Astrocyte (in vitro differentiated cells and primary cell): ENCODE data around the gene MYL12A. TPM values are rescaled to one million over a fixed set of nuclear protein-coding genes. Genes with fewer than 3 reads are reported as not detected.

Experiments used
- DNase-seq: peaks from one replicate; pipeline ENCODE4 v3.0.0-alpha.2; 2010; ENCODE audit warnings: low read depth
- FAIRE-seq: peaks from 2 replicates; lab custom pipeline; 2011; peaks lifted over from hg19 to GRCh38; lab: Jason Lieb, UNC
- H2AFZ ChIP-seq: 2 replicates; pipeline ENCODE4 v1.6.0; 2012; ENCODE audit warnings: low read depth, low read length, inconsistent platforms
- H3K27ac ChIP-seq: 2 replicates; pipeline ENCODE4 v1.5.1; 2011; ENCODE audit warnings: low read depth, low read length, inconsistent platforms
- H3K27me3 ChIP-seq: 2 replicates; pipeline ENCODE4 v1.6.0; 2011; ENCODE audit warnings: low read length, inconsistent platforms; ENCODE audit not compliant: insufficient read depth
- H3K36me3 ChIP-seq: 2 replicates; pipeline ENCODE4 v1.5.1; 2011; ENCODE audit warnings: low read length, inconsistent platforms; ENCODE audit not compliant: insufficient read depth
- H3K4me1 ChIP-seq: 2 replicates; pipeline ENCODE4 v1.5.1; 2011; ENCODE audit warnings: low read length, inconsistent platforms; ENCODE audit not compliant: insufficient read depth
- H3K4me2 ChIP-seq: 2 replicates; pipeline ENCODE4 v1.6.0; 2012; ENCODE audit warnings: low read length, inconsistent platforms
- H3K4me3 ChIP-seq: 2 replicates; pipeline ENCODE4 v1.5.1; 2011; ENCODE audit warnings: low read depth, mild to moderate bottlenecking, low read length, inconsistent platforms; ENCODE audit not compliant: insufficient read depth
- H3K79me2 ChIP-seq: 2 replicates; pipeline ENCODE4 v1.6.0; 2012; ENCODE audit warnings: mild to moderate bottlenecking, low read length, inconsistent platforms; ENCODE audit not compliant: insufficient read depth
- H3K9ac ChIP-seq: 2 replicates; pipeline ENCODE4 v1.6.0; 2012; ENCODE audit warnings: mild to moderate bottlenecking, low read length, inconsistent platforms
- H3K9me3 ChIP-seq: 2 replicates; pipeline ENCODE4 v1.5.1; 2012; ENCODE audit warnings: low read depth, mild to moderate bottlenecking, low read length, inconsistent platforms; ENCODE audit not compliant: insufficient read depth
- H4K20me1 ChIP-seq: 2 replicates; pipeline ENCODE4 v1.6.0; 2012; ENCODE audit warnings: low read length, inconsistent platforms; ENCODE audit not compliant: insufficient read depth
- H3K27ac Mint-ChIP-seq: one replicate; pipeline ENCODE4 v1.8.0; 2021; ENCODE audit warnings: mild to moderate bottlenecking, mixed read lengths; ENCODE audit not compliant: unreplicated experiment
- H3K27me3 Mint-ChIP-seq: one replicate; pipeline ENCODE4 v1.8.0; 2021; ENCODE audit warnings: low read depth, mixed read lengths; ENCODE audit not compliant: unreplicated experiment
- H3K36me3 Mint-ChIP-seq: one replicate; pipeline ENCODE4 v1.8.0; 2021; ENCODE audit warnings: low read depth, mixed read lengths; ENCODE audit not compliant: unreplicated experiment
- H3K4me1 Mint-ChIP-seq: one replicate; pipeline ENCODE4 v1.8.0; 2021; ENCODE audit warnings: low read depth, mixed read lengths; ENCODE audit not compliant: unreplicated experiment
- H3K4me3 Mint-ChIP-seq: one replicate; pipeline ENCODE4 v1.8.0; 2021; ENCODE audit warnings: mild to moderate bottlenecking, moderate library complexity, mixed read lengths; ENCODE audit not compliant: unreplicated experiment
- H3K9me3 Mint-ChIP-seq: one replicate; pipeline ENCODE4 v1.8.0; 2021; ENCODE audit warnings: mild to moderate bottlenecking, mixed read lengths; ENCODE audit not compliant: unreplicated experiment
- EZH2 ChIP-seq: IDR thresholded peaks from 2 replicates; pipeline ENCODE4 v1.6.1; 2012; ENCODE audit warnings: mild to moderate bottlenecking, low read length, inconsistent platforms; ENCODE audit not compliant: insufficient read depth
- total RNA-seq: library from RNA; stranded (reverse); gene quantifications from 2 replicates; pipeline ENCODE4 v1.2.1, GENCODE V29; 2021
- TF ChIP-seq, protein P1 (sequence below): IDR thresholded peaks from 2 replicates; pipeline ENCODE4 v1.5.1; 2011; ENCODE audit warnings: low read depth, mild to moderate bottlenecking, inconsistent platforms, low read length, moderate library complexity; ENCODE audit not compliant: insufficient read depth

The MYL12A gene
- total RNA-seq, 1 donor from 2014 or later = 682 TPM

DNA sequence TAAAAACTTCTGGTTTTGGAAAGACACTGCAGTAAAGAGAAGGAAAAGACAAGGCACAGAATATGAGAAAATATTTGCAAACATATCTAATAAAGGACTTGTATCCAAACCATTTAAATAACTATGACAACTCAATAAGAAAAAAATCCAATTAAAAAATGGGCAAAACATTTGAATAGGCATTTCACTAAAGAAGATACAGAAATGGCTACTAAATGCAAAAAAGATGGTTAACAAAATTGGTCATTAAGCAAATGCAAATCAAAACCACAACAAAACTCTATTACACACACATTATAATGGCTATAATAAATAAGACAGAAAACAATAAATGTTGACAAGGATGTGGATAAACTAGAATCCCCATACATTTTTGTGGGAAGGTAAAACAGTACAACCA, 42.4 kb upstream of the MYL12A start:
- no peak overlapping the region for H3K27ac ChIP-seq
- no peak overlapping the region for H3K4me3 Mint-ChIP-seq
- no peak overlapping the region for H3K4me2 ChIP-seq
- H2AFZ ChIP-seq = no peak overlapping the region
- no peaks in the 10 kb centered on the region for H3K27me3 Mint-ChIP-seq
- no peaks in the 10 kb centered on the region for H3K27me3 ChIP-seq
- H3K27ac Mint-ChIP-seq = no peak overlapping the region
- FAIRE-seq (no peak), DNase-seq (no peak)
- no peaks in the 10 kb centered on the region for H3K36me3 ChIP-seq
- H3K9ac ChIP-seq = no peak overlapping the region
- no peaks in the 10 kb centered on the region for H4K20me1 ChIP-seq
- no peaks in the 10 kb centered on the region for H3K36me3 Mint-ChIP-seq
- TF ChIP-seq, protein P1, sequence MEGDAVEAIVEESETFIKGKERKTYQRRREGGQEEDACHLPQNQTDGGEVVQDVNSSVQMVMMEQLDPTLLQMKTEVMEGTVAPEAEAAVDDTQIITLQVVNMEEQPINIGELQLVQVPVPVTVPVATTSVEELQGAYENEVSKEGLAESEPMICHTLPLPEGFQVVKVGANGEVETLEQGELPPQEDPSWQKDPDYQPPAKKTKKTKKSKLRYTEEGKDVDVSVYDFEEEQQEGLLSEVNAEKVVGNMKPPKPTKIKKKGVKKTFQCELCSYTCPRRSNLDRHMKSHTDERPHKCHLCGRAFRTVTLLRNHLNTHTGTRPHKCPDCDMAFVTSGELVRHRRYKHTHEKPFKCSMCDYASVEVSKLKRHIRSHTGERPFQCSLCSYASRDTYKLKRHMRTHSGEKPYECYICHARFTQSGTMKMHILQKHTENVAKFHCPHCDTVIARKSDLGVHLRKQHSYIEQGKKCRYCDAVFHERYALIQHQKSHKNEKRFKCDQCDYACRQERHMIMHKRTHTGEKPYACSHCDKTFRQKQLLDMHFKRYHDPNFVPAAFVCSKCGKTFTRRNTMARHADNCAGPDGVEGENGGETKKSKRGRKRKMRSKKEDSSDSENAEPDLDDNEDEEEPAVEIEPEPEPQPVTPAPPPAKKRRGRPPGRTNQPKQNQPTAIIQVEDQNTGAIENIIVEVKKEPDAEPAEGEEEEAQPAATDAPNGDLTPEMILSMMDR = no peak
- TF ChIP-seq EZH2 = no peak
- no peaks in the 10 kb centered on the region for H3K79me2 ChIP-seq
- H3K4me1 Mint-ChIP-seq = peaks cover 3% of the 10 kb centered on the region
- H3K4me3 ChIP-seq = no peak overlapping the region
- H3K9me3 ChIP-seq = no peaks in the 10 kb centered on the region
- no peaks in the 10 kb centered on the region for H3K4me1 ChIP-seq
- H3K9me3 Mint-ChIP-seq = no peaks in the 10 kb centered on the region

DNA sequence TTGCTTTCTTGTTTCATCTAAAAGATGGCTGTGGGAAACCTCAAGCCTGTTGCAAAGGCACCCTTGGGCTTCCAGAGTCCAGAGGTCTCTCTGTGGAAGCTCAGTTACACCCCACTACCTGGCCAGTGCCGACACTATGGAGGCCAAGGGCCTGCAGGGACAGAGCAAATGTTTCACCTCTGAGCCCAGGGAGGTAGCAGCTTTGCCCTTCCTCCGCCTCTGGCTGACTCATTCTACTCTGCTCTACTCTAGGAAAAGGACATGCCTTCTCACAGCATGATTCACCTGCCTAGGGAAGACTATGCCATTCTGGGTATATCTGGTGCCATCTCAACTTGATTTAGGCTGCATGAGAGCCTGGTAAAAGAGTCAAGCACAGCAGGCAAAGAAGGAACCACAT, 40.0 kb upstream of the MYL12A start:
- H3K27ac Mint-ChIP-seq = no peak overlapping the region

More for the DNA sequence above, 40.0 kb upstream of the MYL12A start:
- no peak overlapping the region for H3K4me2 ChIP-seq
- no peaks in the 10 kb centered on the region for H3K27me3 ChIP-seq
- Mint-ChIP-seq H3K9me3 (no peaks in the 10 kb centered on the region), H3K27me3 (no peaks in the 10 kb centered on the region), H3K36me3 (no peaks in the 10 kb centered on the region), H3K4me1 (peaks cover 13% of the 10 kb centered on the region), H3K4me3 (no peak overlapping the region)
- H3K9ac ChIP-seq = no peak overlapping the region
- H3K36me3 ChIP-seq = no peaks in the 10 kb centered on the region
- H2AFZ ChIP-seq = no peak overlapping the region
- no peak overlapping the region for H3K27ac ChIP-seq
- TF ChIP-seq, protein P1 = no peak
- TF ChIP-seq EZH2 = no peak
- DNase-seq (no peak), FAIRE-seq (no peak)
- no peaks in the 10 kb centered on the region for H4K20me1 ChIP-seq
- no peaks in the 10 kb centered on the region for H3K9me3 ChIP-seq
- no peaks in the 10 kb centered on the region for H3K79me2 ChIP-seq
- no peak overlapping the region for H3K4me3 ChIP-seq
- H3K4me1 ChIP-seq = no peaks in the 10 kb centered on the region
